Kidney (tissue), 14 donors: ENCODE results near the gene CSNK1D. TPM values are rescaled to one million over a fixed set of nuclear protein-coding genes. Genes with fewer than 3 reads are reported as not detected.

Experiments used
- DNase-seq, 5 donors: peaks; one replicate each; pipeline ENCODE4 v3.0.0-alpha.2; 2013 to 2020
- FAIRE-seq: peaks from 2 replicates; lab custom pipeline; 2012; peaks lifted over from hg19 to GRCh38; lab: Jason Lieb, UNC
- H3K27ac ChIP-seq, 2 donors: one replicate each; pipeline ENCODE4 v1.7.0; 2013; ENCODE audit warnings: low read depth in 2 of 2, low read length in 2 of 2, inconsistent platforms in 1 of 2
- H3K27me3 ChIP-seq: one replicate; pipeline ENCODE4 v1.7.1; 2013; ENCODE audit warnings: low read length, inconsistent platforms; ENCODE audit not compliant: control insufficient read depth, insufficient read depth
- H3K36me3 ChIP-seq, 3 donors: one replicate each; pipeline versions ENCODE4 v1.7.0 to v1.7.1; 2013; ENCODE audit warnings: low read length in 3 of 3, control low read depth in 1 of 3, inconsistent platforms in 1 of 3; ENCODE audit not compliant: insufficient read depth in 3 of 3, control insufficient read depth in 2 of 3
- H3K4me1 ChIP-seq, 3 donors: one replicate each; pipeline versions ENCODE4 v1.7.0 to v1.7.1; 2013; ENCODE audit warnings: low read length in 3 of 3, inconsistent platforms in 1 of 3, low read depth in 1 of 3; ENCODE audit not compliant: control insufficient read depth in 2 of 3, insufficient read depth in 2 of 3
- H3K4me3 ChIP-seq, 3 donors: one replicate each; pipeline versions ENCODE4 v1.7.0 to v1.8.1; 2013; ENCODE audit warnings: low read length in 3 of 3, control low read depth in 1 of 3, inconsistent platforms in 1 of 3
- H3K9ac ChIP-seq, 3 donors: one replicate each; pipeline versions ENCODE4 v1.7.0 to v1.7.1; 2013; ENCODE audit warnings: low read length in 3 of 3, control low read depth in 1 of 3, inconsistent platforms in 1 of 3
- H3K9me3 ChIP-seq, 3 donors: one replicate each; pipeline versions ENCODE4 v1.7.0 to v1.7.1; 2013; ENCODE audit warnings: low read length in 3 of 3, control low read depth in 1 of 3, inconsistent platforms in 1 of 3; ENCODE audit not compliant: control insufficient read depth in 2 of 3, insufficient read depth in 1 of 3
- CTCF ChIP-seq: IDR thresholded peaks from 3 replicates; pipeline ENCODE4 v1.5.1; 2012; ENCODE audit warnings: mild to moderate bottlenecking, moderate library complexity, borderline replicate concordance; ENCODE audit not compliant: insufficient read depth; ENCODE audit errors: extremely low read depth
- intact Hi-C: fragments of 100-400 bp; cut with DNase I; formaldehyde crosslinking; loops from one replicate; pipeline ENCODE4 v1.11.1; 2022
- polyA plus RNA-seq: library from polyadenylated mRNA; stranded (reverse); fragments of 350-450 nt; fragmentation: Illumina TruSeq; extraction: RNeasy Lipid Tissue Mini Kit (QIAGEN cat#74804); gene quantifications from one replicate; pipeline ENCODE4 v1.2.3, GENCODE V29; 2014; ENCODE audit warnings: low read depth, low replicate concordance; ENCODE audit not compliant: insufficient read depth
- total RNA-seq: library from RNA; stranded (reverse); fragmentation: NEBNext Ultra II Directional; extraction: Animal tissue kit (Norgen Biotek cat#: 25700); gene quantifications from one replicate; pipeline ENCODE4 v1.2.1, GENCODE V29; 2021
- donor health status: control.
- donor health status: control.
- donor health status: control.
- donor health status: control.
- donor health status: control.
- donor health status: DM: yes; HTN: yes; CAD: no.
- donor health status: Normal renal cell carcinoma (clear cell type).

CSNK1D gene
- total and polyA plus RNA-seq, 2 donors from 2014 or later: 69.7 to 160 TPM

GRCh38 chr17:82278308-82278707 is 4.8 kb upstream of the CSNK1D start:
- FAIRE-seq: no peak
- peak in 1 of 5 donors; percentile 4 for DNase-seq
- no peak overlapping the region for H3K27ac ChIP-seq
- no peaks in the 10 kb centered on the region for H3K9me3 ChIP-seq
- TF ChIP-seq CTCF: no peak
- no peaks in the 10 kb centered on the region for H3K36me3 ChIP-seq
- H3K4me1 ChIP-seq: peaks cover 0 to 20% (median 9%) of the 10 kb centered on the region in 3 donors
- no peaks in the 10 kb centered on the region for H3K27me3 ChIP-seq
- peak overlapping the region in 1 of 3 donors; percentile 7 for H3K9ac ChIP-seq
- H3K4me3 ChIP-seq: no peak overlapping the region
- intact Hi-C loops: no loop called here

GRCh38 chr17:82277851-82278250 is 4.4 kb upstream of the CSNK1D start:
- peak in 1 of 5 donors; percentile 32 for DNase-seq
- no peak for TF ChIP-seq CTCF
- Histone ChIP-seq H3K9me3 (no peaks in the 10 kb centered on the region), H3K27me3 (no peaks in the 10 kb centered on the region), H3K36me3 (no peaks in the 10 kb centered on the region), H3K9ac (peak overlapping the region in 1 of 3 donors; percentile 7), H3K4me3 (no peak overlapping the region), H3K27ac (no peak overlapping the region), H3K4me1 (peaks cover 0 to 18% (median 9%) of the 10 kb centered on the region in 3 donors)
- FAIRE-seq: no peak
- intact Hi-C loops: no loop called here

GRCh38 chr17:82276938-82277337 is 3.4 kb upstream of the CSNK1D start:
- Histone ChIP-seq H3K4me1 (peaks cover 0 to 15% (median 6%) of the 10 kb centered on the region in 3 donors), H3K9me3 (no peaks in the 10 kb centered on the region), H3K4me3 (no peak overlapping the region), H3K27me3 (no peaks in the 10 kb centered on the region), H3K9ac (no peak overlapping the region), H3K27ac (no peak overlapping the region), H3K36me3 (no peaks in the 10 kb centered on the region)
- TF ChIP-seq CTCF: no peak
- FAIRE-seq: no peak
- intact Hi-C loops: no loop called here
- peak in 1 of 5 donors; percentile 27 for DNase-seq

- no peak for FAIRE-seq
- H3K4me3 ChIP-seq: no peak overlapping the region
- no peaks in the 10 kb centered on the region for H3K9me3 ChIP-seq
- intact Hi-C loops: no loop called here
- no peak overlapping the region for H3K9ac ChIP-seq
- peaks cover 0 to 5% (median 5%) of the 10 kb centered on the region in 3 donors for H3K36me3 ChIP-seq
- no peak for TF ChIP-seq CTCF
- H3K27me3 ChIP-seq: no peaks in the 10 kb centered on the region
- DNase-seq: peak in 1 of 5 donors; percentile 33
- H3K27ac ChIP-seq: no peak overlapping the region
- peaks cover 0 to 21% (median 11%) of the 10 kb centered on the region in 3 donors for H3K4me1 ChIP-seq
Observed at GRCh38 chr17:82275326-82275725, 1.8 kb upstream of the CSNK1D start.
